Right lobe of liver (tissue), 4 donors: ENCODE data around the gene AAK1.

ENCODE experiments used
- POLR2A ChIP-seq: fragments of 450-650 bp; IDR thresholded peaks from one replicate; pipeline ENCODE4 v1.6.1; 2017; ENCODE audit warnings: antibody characterized with exemption, mild to moderate bottlenecking
- TF ChIP-seq, protein P1 (sequence below), 4 donors: fragments of 200-600 bp in 3 of 4; fragments of 450-650 bp in 1 of 4; IDR thresholded peaks; one replicate each; pipeline versions ENCODE4 v1.5.1 to v1.8.0; 2016 to 2022; ENCODE audit warnings: antibody characterized with exemption in 4 of 4, mild to moderate bottlenecking in 2 of 4
- donor health status: DM: no; HTN: no; CAD: no.
- donor health status: DM: no; HTN: no; CAD: no.
- donor health status: DM: no; HTN: yes; CAD: no.

DNA sequence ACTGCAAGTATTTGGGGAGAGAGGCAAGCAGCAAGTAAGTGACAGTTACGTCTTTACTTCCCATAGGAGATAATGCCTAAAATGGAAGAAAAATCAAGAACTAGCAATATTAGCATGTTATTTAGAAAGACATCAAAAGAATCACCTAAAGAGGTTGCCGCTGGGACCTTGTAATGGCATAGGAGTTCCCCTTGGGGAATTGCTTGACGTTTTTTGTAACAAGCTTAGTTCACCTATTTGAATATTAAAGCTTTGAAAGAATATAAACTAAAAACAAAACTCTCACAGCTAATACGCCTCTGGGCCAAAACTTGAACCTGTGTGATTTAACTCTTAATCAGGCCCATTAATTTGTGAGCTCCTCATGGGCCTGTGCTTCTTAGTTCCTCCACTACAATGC is 89.0 kb downstream of the AAK1 start:
- TF ChIP-seq, protein P1, sequence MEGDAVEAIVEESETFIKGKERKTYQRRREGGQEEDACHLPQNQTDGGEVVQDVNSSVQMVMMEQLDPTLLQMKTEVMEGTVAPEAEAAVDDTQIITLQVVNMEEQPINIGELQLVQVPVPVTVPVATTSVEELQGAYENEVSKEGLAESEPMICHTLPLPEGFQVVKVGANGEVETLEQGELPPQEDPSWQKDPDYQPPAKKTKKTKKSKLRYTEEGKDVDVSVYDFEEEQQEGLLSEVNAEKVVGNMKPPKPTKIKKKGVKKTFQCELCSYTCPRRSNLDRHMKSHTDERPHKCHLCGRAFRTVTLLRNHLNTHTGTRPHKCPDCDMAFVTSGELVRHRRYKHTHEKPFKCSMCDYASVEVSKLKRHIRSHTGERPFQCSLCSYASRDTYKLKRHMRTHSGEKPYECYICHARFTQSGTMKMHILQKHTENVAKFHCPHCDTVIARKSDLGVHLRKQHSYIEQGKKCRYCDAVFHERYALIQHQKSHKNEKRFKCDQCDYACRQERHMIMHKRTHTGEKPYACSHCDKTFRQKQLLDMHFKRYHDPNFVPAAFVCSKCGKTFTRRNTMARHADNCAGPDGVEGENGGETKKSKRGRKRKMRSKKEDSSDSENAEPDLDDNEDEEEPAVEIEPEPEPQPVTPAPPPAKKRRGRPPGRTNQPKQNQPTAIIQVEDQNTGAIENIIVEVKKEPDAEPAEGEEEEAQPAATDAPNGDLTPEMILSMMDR (IDR thresholded peaks at IDR 0.05), result no peak
- no peak for TF ChIP-seq POLR2A
